ENCODE measurements around the gene USP3.

USP3 gene

GRCh38 chr15:63497642-63498467 lies 6.5 kb upstream of the USP3 start:
- DNase-seq (ENCODE audit: low read depth): peak; percentile 67

- DNase-seq (ENCODE audit: low read depth): no peak
Measured at GRCh38 chr15:63499175-63499549, 5.2 kb upstream of the USP3 start.

- no peak for DNase-seq (ENCODE audit: low read depth)
Measured at GRCh38 chr15:63499611-63500010, 4.8 kb upstream of the USP3 start.

- no peak for DNase-seq (ENCODE audit: low read depth)
Measured at GRCh38 chr15:63500265-63501250, 3.8 kb upstream of the USP3 start.

- DNase-seq (ENCODE audit: low read depth): no peak
Measured at GRCh38 chr15:63501256-63502089, 2.9 kb upstream of the USP3 start.

DNA sequence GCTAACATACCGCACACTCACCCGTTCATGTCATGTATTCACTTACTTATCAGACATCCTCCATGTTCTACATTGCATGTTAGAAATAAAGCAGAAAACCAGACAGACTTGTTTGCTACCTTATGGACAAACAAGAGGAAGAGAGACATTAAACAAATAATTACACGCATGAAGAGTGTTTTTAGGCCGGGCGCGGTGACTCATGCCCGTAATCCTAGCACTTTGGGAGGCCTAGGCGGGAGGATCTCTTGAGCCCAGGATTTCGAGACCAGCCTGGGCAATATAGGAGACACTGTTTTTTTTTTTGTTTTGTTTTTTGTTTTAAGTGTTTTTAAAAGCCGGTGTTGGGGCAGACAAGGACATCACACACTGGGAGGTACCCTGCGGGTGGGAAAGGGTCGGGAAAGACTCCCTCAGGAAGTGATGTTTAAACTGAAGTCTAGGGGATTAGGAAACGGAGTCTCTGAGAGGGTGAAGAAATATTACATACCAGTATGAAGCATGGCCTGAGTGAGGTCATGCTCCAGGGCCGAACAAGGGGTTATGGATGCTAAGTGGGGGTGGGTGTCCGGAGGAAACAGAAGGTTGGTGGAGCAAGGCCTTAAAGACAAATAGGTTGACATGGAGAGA lies 2.1 kb upstream of the USP3 start:
- DNase-seq (ENCODE audit: low read depth): no peak

- DNase-seq (ENCODE audit: low read depth): peak; percentile 54
Measured at GRCh38 chr15:63502843-63503738, 1.3 kb upstream of the USP3 start.

DNA sequence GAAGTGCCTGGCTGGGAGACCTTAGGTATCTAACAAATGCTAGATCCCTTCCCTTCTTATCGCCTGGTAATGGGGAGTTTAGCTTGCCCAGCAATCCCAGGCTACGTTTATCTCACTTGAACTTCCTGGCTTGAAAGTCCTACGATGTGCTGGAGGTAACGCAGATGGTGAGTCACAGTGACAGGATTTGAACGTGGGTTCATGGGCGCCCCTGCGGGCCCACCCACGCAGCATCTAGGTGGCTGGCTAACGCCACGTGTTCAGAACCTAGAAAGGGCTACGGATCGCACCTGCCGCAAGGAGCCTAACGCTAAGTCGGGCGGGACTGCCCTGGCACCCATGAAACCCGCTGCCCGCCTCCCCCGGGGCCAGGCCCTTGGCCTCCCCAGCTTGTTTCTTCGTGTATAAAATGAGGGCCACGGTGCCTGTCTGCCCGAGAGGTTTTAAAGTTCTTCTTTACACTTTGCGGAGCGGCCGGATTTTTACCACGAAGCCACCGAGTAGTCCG lies 600 bp upstream of the USP3 start:
- peak; percentile 80 for DNase-seq (ENCODE audit: low read depth)

DNA sequence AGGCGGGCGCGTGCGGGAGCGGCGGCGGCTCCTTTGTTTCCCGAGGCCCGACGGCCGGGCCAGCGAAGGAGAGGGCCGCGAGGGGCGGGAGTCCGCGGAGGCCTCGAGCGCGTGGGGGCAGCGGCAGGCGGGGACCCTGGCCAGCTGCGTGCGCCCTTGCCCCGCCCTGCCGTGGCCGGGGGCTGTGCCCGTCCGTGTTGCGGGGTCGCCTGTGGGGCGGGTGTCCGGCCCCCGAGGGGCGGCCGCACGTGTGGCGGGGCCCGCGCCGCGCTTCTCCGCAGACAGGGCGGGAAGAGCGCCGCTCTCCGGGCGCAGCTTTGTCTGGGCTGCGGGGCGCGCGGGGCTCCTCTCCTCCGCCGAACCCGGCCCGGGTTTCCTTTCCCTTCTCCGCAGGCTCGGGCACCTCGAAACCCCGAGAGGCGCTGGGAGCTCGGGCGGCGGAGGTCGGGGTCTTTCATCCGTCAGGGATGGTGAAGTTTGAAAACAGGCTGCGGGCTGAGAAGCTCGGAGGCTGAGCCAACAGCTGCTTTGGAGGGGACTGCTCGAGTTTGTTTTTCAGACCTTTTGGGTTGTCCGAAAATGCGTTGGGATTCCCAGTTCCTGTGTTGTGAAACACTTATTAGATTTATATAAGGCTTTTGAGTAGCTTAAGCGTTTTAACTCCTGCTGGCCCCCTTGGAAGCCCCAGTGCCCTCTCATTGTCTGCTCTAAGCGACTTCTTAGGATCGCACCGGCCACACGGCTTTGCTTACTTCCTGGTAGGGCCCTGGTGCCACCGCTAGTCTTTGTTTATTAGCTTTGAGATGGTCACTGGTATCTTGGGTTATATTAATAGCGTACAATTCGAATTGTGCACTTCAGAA lies 817 bp downstream of the USP3 start:
- DNase-seq (ENCODE audit: low read depth): no peak

DNA sequence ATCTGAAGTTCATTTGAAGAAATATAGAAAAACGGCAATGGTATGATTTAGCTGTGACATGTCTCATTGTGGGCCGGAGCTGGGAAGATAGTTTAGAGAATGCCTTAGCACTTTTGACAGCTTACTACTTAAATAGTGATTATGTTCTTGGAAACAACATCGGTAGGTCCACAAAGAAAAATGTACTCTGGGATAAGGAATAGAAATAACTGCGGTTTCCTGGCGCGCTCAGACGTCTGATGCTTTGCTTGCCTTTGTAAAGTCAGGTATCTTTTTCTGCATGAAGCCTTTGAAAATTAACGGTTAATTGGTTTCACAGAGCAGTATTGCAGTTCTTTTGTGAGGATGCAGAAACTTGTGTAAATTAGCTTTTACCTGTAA lies 1.4 kb downstream of the USP3 start:
- DNase-seq (ENCODE audit: low read depth): no peak

- no peak for DNase-seq (ENCODE audit: low read depth)
Measured at GRCh38 chr15:63506537-63507035, 2.2 kb downstream of the USP3 start.

DNA sequence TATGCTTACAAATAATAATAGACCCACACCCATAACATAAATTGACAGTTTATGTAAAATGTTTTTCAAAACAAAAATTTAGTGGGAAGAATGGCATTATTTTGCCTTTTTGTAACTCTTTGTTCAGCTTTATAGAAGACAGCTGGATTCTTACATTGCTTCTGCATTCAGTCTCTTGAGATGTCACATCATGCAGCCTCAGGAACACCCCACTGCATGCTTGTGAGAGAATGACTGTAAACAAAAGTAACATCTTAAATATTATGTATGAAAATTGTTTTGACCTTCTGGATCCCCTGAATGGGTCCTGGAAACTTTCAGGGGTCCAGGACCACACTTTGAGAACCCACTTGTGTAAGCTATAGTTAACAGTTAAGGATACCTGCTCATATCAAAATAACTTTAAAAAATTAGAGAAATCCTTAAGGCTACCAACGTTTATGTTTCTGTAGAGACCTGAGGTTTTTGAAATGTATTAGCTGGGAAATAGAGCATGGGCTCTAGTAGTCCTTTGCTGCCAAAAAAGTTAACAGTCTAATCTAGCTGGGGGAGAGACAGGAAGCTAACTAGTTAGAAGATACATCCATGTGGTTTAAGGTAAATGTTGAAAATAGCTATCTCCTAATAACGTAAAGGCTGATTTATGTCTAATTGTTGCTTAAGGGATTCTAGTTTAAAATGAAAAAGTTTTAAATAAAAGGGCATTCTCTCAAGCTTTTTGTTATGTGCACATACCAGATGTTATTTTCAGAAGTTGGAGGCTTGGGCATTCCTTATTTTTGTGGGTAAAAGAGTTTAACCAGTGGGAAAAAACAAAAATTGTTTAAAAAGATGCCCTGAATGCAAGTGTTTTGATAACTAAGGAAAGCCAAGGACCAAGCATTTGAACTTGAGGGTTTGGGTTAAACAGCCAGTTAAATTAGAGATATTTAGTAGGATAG lies 3.8 kb downstream of the USP3 start:
- DNase-seq (ENCODE audit: low read depth): no peak

DNA sequence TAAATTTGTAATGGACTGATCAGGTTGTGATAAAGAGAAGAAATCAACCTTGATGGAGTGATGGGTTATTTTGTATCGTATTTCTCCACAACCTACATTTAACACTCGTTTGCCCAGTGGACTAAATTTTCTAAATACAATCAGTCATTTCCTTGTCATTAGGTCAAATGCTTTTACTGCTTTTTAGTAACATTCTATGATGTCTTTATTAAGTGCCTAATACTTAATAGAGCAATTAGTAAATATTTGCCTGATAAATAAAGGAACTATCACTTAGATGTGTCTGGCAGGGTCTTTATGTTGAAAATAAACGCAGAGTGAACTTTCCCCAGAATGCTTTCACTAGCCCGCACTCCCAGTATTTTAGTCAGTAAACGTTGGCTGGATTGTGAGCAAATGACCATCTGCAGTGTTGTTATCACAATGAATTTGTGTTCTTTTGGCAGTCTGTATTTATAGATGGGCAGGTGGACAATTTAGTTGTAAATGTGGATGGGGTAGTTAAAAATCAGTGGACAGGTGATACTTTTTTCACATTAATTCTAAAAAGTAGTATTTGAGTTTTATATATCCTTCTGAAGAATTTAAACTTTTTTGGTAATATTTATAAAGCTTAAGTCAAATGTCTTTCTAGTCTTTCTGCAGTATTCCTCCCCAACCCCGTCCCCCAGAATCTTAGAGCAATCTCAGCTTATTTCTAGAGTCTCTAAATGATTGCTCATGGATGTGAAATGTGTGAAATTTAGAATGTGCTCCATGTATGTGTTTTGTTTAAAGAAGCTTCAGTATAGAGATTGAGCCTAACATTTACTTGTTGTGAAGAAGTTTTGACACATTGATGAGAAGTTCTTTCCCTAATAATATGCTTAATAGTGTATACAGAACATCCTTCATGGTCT lies 4.9 kb downstream of the USP3 start:
- DNase-seq (ENCODE audit: low read depth): no peak

- no peak for DNase-seq (ENCODE audit: low read depth)
Measured at GRCh38 chr15:63509955-63510940, 5.9 kb downstream of the USP3 start.

- DNase-seq (ENCODE audit: low read depth): no peak
Measured at GRCh38 chr15:63512148-63512547, 7.8 kb downstream of the USP3 start.

- no peak for DNase-seq (ENCODE audit: low read depth)
Measured at GRCh38 chr15:63513271-63513670, 8.9 kb downstream of the USP3 start.
